Stimulated activated CD4-positive, alpha-beta T cell treated with anti-CD3 and anti-CD28 coated beads, Interleukin-15, amount 100 ng/mL, for 1 hour (primary cell): ENCODE results near the gene GAGE13.
"Not testable (repeated sequence)": the region's sequence is repeated elsewhere in the genome, so short reads cannot be mapped to it uniquely, and the experiment has no call there.

Experiments used
- DNase-seq, 2 donors: peaks; one replicate each; pipeline ENCODE4 v3.0.0-alpha.2; 2020; ENCODE audit warnings: low read depth in 1 of 2, low spot score in 1 of 2

GAGE13 gene

GRCh38 chrX:49330421-49330820 lies 961 bp upstream of the GAGE13 start:
- not testable (repeated sequence) for DNase-seq

- not testable (repeated sequence) for DNase-seq
These were observed 459 bp downstream of the GAGE13 start for GRCh38 chrX:49331841-49332240.

GRCh38 chrX:49341449-49341848 lies 10.1 kb downstream of the GAGE13 start:
- DNase-seq: not testable (repeated sequence)

GRCh38 chrX:49344496-49345175 lies 13.3 kb downstream of the GAGE13 start:
- not testable (repeated sequence) for DNase-seq

DNA sequence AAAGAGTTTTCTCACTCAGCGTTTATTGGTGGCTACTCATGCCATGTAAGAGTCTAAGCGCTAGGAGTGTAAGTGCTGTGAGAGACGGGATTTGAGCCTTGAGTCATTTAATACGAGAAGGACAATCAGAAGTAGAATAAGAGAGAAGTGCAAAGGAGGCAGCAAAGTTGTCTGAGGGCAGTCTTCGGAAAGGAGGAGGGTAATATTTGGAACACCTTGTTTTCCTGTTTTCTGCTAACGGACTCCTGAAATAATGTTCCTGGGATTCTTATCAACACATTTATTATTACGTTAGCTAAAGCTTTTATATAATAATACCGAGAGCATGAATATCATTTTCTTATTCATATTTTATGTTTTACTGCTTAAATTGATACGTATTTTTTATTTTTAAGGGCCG lies 14.0 kb downstream of the GAGE13 start:
- not testable (repeated sequence) for DNase-seq

DNA sequence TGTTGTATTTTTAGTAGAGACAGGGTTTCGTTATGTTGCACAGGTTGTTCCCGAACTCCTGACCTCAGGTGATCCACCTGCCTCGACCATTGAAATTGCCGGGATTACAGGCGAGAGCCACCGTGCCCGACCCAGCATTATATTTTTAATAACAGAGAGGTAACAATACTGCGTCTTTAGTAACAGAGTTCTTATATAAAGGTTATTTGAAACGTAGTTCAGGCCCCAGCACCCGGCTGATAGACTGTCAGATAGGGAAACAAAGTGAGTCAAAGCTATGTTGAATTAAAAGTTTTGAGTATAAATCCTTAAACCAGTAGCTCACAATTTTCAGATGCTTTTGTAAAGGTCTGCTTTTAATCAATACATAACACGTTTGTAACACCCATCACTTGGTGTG lies 14.8 kb downstream of the GAGE13 start:
- DNase-seq: not testable (repeated sequence)
